GM20000 (cell line): Measurements from ENCODE around the gene TMEM176B.

Source experiments
- DNase-seq: peaks from one replicate; pipeline ENCODE4 v3.0.0; 2012; ENCODE audit warnings: low spot score
- TF ChIP-seq, protein P1 (sequence below): IDR thresholded peaks from 2 replicates; pipeline ENCODE4 v1.5.1; 2012; ENCODE audit warnings: mild to moderate bottlenecking, control low read depth; ENCODE audit errors: extremely low read depth, missing control alignments

The TMEM176B gene

DNA sequence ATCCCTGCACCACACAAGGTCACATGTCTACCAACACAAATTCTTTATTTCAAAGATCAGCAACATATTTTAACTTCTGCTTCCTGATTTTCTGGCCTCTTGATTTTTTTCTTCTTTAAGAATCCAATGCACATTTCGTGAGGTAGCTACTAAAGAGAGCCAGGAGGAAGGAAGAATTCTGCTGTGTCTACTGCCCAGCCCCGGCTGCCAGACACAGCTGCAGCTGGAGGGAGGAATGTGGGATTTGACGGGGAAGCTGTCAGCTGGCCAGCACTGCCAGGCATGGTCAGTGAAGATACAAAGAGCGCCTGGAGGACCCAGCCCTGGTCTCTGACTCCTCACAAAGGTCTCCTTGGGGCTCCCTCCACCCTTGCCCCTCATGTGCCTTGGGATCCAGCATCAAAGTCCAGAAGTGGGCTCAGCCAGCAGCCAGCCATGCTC, 45.3 kb upstream of the TMEM176B start:
- DNase-seq, result no peak
- TF ChIP-seq, protein P1, sequence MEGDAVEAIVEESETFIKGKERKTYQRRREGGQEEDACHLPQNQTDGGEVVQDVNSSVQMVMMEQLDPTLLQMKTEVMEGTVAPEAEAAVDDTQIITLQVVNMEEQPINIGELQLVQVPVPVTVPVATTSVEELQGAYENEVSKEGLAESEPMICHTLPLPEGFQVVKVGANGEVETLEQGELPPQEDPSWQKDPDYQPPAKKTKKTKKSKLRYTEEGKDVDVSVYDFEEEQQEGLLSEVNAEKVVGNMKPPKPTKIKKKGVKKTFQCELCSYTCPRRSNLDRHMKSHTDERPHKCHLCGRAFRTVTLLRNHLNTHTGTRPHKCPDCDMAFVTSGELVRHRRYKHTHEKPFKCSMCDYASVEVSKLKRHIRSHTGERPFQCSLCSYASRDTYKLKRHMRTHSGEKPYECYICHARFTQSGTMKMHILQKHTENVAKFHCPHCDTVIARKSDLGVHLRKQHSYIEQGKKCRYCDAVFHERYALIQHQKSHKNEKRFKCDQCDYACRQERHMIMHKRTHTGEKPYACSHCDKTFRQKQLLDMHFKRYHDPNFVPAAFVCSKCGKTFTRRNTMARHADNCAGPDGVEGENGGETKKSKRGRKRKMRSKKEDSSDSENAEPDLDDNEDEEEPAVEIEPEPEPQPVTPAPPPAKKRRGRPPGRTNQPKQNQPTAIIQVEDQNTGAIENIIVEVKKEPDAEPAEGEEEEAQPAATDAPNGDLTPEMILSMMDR, result no peak

- TF ChIP-seq, protein P1, result no peak
- DNase-seq, result no peak
Measured at GRCh38 chr7:150842716-150843115, 42.6 kb upstream of the TMEM176B start.

DNA sequence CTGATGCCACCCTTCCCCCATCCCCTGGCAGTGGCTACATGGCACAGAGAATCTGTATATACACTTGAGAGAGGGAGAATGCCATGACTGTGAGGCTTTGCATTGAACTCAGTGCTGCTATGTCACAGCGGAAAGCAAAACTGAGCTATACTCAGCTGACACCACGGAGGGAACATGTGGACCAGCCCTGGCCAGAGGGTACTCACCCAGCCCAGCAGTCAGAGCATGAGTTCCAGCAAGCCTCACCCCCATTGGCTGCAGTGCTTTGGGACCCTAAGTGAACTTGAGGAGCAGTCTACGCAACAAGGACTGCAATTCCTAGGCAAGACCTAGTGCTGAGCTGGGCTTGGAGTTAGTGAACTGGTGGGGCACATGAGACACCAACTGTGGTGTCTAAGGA, 41.9 kb upstream of the TMEM176B start:
- TF ChIP-seq, protein P1, result no peak
- no peak for DNase-seq

- TF ChIP-seq, protein P1, result no peak
- DNase-seq, result no peak
Measured at GRCh38 chr7:150838965-150839650, 38.9 kb upstream of the TMEM176B start.

DNA sequence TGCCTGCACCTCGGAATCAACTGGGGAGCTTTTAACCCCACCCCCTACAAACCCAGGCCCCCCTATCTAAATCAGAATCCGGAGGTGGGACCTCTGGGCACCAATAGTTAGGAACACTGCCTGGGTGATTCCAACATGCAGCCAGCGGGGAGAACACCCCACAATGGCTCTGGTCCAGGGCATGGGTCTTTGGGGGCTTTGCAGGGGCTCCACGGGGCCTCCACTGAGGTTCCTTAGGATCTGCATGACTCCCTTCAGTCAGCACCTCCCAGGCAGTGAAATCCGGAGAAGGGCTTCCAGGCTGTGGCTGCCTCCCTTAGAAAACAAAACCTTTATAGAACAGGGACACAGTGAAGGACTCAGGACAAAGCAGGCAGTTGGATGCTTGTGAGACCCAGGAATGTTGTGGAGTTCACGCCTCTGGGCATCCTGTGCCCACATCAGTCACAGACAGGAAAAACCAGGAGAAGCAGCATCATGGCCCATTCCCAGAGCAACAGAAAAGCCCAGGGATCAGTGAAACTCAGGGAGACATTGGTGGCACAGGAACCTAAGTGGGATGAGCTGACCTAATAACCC, 35.6 kb upstream of the TMEM176B start:
- TF ChIP-seq, protein P1, result no peak
- DNase-seq, result no peak

GRCh38 chr7:150835019-150835418, 34.9 kb upstream of the TMEM176B start:
- DNase-seq, result no peak
- TF ChIP-seq, protein P1, result no peak

DNA sequence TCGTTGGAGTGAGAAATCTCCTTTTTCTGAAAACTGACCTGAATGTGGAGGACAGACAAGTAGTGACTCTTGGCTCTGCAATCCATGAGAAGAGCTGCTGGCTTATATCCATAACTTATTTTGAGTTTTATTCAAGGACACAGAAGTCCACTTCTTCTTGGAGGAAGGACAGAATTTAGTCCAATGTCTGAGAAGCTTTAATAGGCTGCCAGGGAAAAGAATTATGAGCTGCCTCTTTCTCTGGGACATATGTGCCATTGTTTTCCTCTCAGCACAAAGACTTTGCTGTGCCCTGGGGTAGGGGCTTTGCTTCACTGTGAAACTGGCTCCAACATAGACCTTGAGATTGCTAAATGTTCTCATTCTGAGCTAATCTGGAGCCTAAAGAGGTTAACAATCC, 31.7 kb upstream of the TMEM176B start:
- no peak for DNase-seq
- TF ChIP-seq, protein P1, result no peak
